Measurements from ENCODE around the gene WNT3A. TPM values are rescaled to one million over a fixed set of nuclear protein-coding genes. Genes with fewer than 3 reads are reported as not detected.

WNT3A gene
- polyA plus RNA-seq, 3 donors, result not detected

DNA sequence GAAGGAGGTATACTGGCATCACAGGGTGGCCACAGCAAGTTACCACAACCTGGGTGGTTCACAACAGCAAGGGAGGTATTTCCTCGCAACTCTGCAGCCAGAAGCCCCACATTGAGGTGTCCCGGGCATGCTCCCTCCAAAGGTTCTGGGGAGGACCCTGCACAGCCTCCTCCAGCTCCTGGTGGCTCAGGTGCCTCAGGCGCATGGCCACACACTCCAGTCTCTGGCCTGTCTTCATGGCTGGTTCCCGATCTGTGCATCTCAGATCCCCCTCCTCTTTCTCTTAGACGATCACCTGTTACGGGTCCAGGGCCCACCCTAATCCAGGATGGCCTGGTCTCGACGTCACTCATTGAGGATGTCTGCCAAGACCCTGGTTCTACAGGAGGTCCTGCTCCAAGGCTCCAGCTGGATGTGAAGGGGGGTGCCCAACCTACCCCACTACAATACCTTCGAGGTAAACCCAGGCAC is 69.0 kb downstream of the WNT3A start:
- 86% methylated on average over 4 of the region's 9 CpGs for WGBS (ENCODE audit: insufficient coverage)
- peaks cover 0 to 3% of the 10 kb centered on the region in 2 donors for H3K27me3 ChIP-seq (ENCODE audit: control insufficient read depth in 2 of 2, insufficient read depth in 2 of 2, low read length in 2 of 2)
- DNase-seq, result no peak

DNA sequence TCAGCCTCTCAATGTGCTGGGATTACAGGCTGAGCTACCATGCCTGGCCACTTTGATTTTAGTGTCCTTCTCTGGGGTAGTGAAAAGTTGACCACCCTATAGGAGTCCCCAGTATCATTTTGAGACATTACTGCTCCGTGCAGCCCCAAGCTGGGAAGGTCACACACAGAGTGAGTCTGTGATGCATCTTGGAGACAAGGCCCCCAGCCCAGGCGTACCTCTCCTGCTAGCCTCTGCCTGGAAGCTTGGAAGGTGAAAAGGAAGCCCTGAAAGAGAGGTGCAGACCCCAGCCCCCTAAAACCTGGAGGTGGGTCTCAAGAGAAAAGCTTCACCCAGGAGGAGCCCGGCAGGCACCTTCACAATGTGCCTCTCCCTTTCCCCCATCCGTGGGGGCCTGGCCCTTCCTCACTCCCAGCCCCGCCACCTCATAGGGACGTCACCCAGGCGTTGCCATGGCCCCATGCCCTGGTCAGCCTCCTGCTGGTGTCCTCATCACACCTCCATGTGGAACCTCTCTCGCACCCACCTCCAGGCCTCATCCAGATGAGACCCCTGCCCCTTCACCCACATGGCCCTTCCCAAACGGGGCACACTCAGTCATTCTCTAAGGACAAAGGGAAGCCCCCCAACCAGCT is 70.1 kb downstream of the WNT3A start:
- Histone ChIP-seq H3K79me2 (ENCODE audit: insufficient read depth, low read length) (peaks cover 26% of the 10 kb centered on the region), H3K4me1 (ENCODE audit: control insufficient read depth in 1 of 2, insufficient read depth in 2 of 2, low read length in 2 of 2) (peaks cover 9% of the 10 kb centered on the region in 2 donors), H3K27ac (ENCODE audit: low read depth in 1 of 2, low read length in 2 of 2) (no peak overlapping the region), H3K9ac (ENCODE audit: insufficient read depth, low read length, poor library complexity, severe bottlenecking) (no peak overlapping the region), H3K4me2 (replicated peaks; ENCODE audit: extremely low read depth, low read length, poor library complexity, severe bottlenecking) (no peak overlapping the region), H2AFZ (ENCODE audit: insufficient read depth, low read depth, low read length, poor library complexity, severe bottlenecking) (no peak overlapping the region), H3K27me3 (ENCODE audit: control insufficient read depth in 2 of 2, insufficient read depth in 2 of 2, low read length in 2 of 2) (no peaks in the 10 kb centered on the region), H3K4me3 (replicated peaks in 1 of 3; ENCODE audit: low read depth in 2 of 3, low read length in 3 of 3) (no peak overlapping the region), H4K20me1 (ENCODE audit: insufficient read depth, low read length) (peaks cover 33% of the 10 kb centered on the region), H3K9me3 (replicated peaks in 1 of 2; ENCODE audit: control insufficient read depth in 1 of 2, insufficient read depth in 1 of 2, low read length in 2 of 2) (no peaks in the 10 kb centered on the region), H3K36me3 (replicated peaks in 1 of 2; ENCODE audit: control insufficient read depth in 1 of 2, insufficient read depth in 2 of 2, low read length in 2 of 2) (no peaks in the 10 kb centered on the region)
- H3K4me3 Mint-ChIP-seq, result no peak overlapping the region
- WGBS (ENCODE audit: insufficient coverage), result 89% methylated on average over 5 of the region's 9 CpGs
- H3K27me3 Mint-ChIP-seq (ENCODE audit: low read depth in 3 of 3), result peaks cover 9 to 17% (median 10%) of the 10 kb centered on the region in 3 donors
- H3K36me3 Mint-ChIP-seq, result no peaks in the 10 kb centered on the region
- DNase-seq, result no peak
- H3K27ac Mint-ChIP-seq, result peak overlapping the region in 2 of 7 donors; percentile 17 to 21
- peaks cover 15% of the 10 kb centered on the region for H3K4me1 Mint-ChIP-seq
- intact Hi-C loops (cut with micrococcal nuclease), result loop anchor here in 1 of 2 donors (5.0 kb wide), 1 partner anchor 45 kb away; no protein-coding TSS in a partner anchor
- TF ChIP-seq, protein P1, sequence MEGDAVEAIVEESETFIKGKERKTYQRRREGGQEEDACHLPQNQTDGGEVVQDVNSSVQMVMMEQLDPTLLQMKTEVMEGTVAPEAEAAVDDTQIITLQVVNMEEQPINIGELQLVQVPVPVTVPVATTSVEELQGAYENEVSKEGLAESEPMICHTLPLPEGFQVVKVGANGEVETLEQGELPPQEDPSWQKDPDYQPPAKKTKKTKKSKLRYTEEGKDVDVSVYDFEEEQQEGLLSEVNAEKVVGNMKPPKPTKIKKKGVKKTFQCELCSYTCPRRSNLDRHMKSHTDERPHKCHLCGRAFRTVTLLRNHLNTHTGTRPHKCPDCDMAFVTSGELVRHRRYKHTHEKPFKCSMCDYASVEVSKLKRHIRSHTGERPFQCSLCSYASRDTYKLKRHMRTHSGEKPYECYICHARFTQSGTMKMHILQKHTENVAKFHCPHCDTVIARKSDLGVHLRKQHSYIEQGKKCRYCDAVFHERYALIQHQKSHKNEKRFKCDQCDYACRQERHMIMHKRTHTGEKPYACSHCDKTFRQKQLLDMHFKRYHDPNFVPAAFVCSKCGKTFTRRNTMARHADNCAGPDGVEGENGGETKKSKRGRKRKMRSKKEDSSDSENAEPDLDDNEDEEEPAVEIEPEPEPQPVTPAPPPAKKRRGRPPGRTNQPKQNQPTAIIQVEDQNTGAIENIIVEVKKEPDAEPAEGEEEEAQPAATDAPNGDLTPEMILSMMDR (IDR thresholded peaks at IDR 0.05), result no peak
- H3K9me3 Mint-ChIP-seq, result peaks cover 0 to 2% (median 0%) of the 10 kb centered on the region in 7 donors

More for the DNA sequence above, 69.0 kb downstream of the WNT3A start:
- Histone ChIP-seq H3K4me2 (replicated peaks; ENCODE audit: extremely low read depth, low read length, poor library complexity, severe bottlenecking) (no peak overlapping the region), H3K36me3 (replicated peaks in 1 of 2; ENCODE audit: control insufficient read depth in 1 of 2, insufficient read depth in 2 of 2, low read length in 2 of 2) (no peaks in the 10 kb centered on the region), H3K4me1 (ENCODE audit: control insufficient read depth in 1 of 2, insufficient read depth in 2 of 2, low read length in 2 of 2) (no peaks in the 10 kb centered on the region), H2AFZ (ENCODE audit: insufficient read depth, low read depth, low read length, poor library complexity, severe bottlenecking) (no peak overlapping the region), H3K9ac (ENCODE audit: insufficient read depth, low read length, poor library complexity, severe bottlenecking) (no peak overlapping the region), H3K27ac (ENCODE audit: low read depth in 1 of 2, low read length in 2 of 2) (no peak overlapping the region), H3K79me2 (ENCODE audit: insufficient read depth, low read length) (peaks cover 16% of the 10 kb centered on the region), H3K9me3 (replicated peaks in 1 of 2; ENCODE audit: control insufficient read depth in 1 of 2, insufficient read depth in 1 of 2, low read length in 2 of 2) (no peaks in the 10 kb centered on the region), H3K4me3 (replicated peaks in 1 of 3; ENCODE audit: low read depth in 2 of 3, low read length in 3 of 3) (no peak overlapping the region), H4K20me1 (ENCODE audit: insufficient read depth, low read length) (peaks cover 33% of the 10 kb centered on the region)
- H3K36me3 Mint-ChIP-seq, result no peaks in the 10 kb centered on the region
- no peak overlapping the region for H3K27ac Mint-ChIP-seq
- TF ChIP-seq, protein P1 (IDR thresholded peaks at IDR 0.05), result no peak
- H3K9me3 Mint-ChIP-seq, result peaks cover 0 to 2% (median 0%) of the 10 kb centered on the region in 7 donors
- intact Hi-C loops (cut with micrococcal nuclease), result loop anchor here in 1 of 2 donors (5.0 kb wide), 1 partner anchor 46 kb away; no protein-coding TSS in a partner anchor
- peaks cover 8% of the 10 kb centered on the region for H3K4me1 Mint-ChIP-seq
- H3K4me3 Mint-ChIP-seq, result no peak overlapping the region
- H3K27me3 Mint-ChIP-seq (ENCODE audit: low read depth in 3 of 3), result peaks cover 10 to 23% (median 12%) of the 10 kb centered on the region in 3 donors
